ENCODE data around the gene TTC7B.

- TF ChIP-seq CTCF (IDR thresholded peaks at IDR 0.05; ENCODE audit: low read length), result no peak
- TF ChIP-seq EZH2 (IDR thresholded peaks at IDR 0.05; ENCODE audit: borderline replicate concordance, low read length), result no peak
Observed at GRCh38 chr14:90730206-90730766, 85.9 kb downstream of the TTC7B start.
